H1 (cell line): ENCODE measurements around the gene CXXC5. TPM values are rescaled to one million over a fixed set of nuclear protein-coding genes. Genes with fewer than 3 reads are reported as not detected.

Source experiments
- polyA plus RNA-seq, 7 experiments: library from polyadenylated mRNA; depleted of rRNA in 3 of 7; stranded (reverse) in 5 of 7; unstranded in 2 of 7; fragments of >200 nt in 5 of 7; fragments of 200-250 nt in 2 of 7; gene quantifications; 1 replicate in 5 of 7; 2 replicates in 1 of 7; 4 replicates in 1 of 7; pipeline versions ENCODE4 v1.2.1 to v1.2.3, GENCODE V29; 2011 to 2013; ENCODE audit warnings: missing spikeins in 2 of 7, mixed read lengths in 2 of 7
- small RNA-seq: library from polyadenylated mRNA; stranded (forward); fragments of <200 nt; extraction: miRNeasy Mini kit (QIAGEN cat#:217004); gene quantifications from one replicate; pipeline ENCODE3, GENCODE V24; 2013; ENCODE audit not compliant: insufficient read depth
- total RNA-seq: library from RNA; stranded (reverse); fragmentation: NEBNext Ultra II Directional; extraction: Animal tissue kit (Norgen Biotek cat#: 25700); gene quantifications from 2 replicates; pipeline ENCODE4 v1.2.1, GENCODE V29; 2021

Gene CXXC5
- total and polyA plus RNA-seq, 2 of the 8 experiments (the other 6 are each of a cell fraction or from before 2014, with no cell fraction given): 61.4 to 74.0 TPM

Small RNAs within 50 kb of the gene (small RNA-seq; reads per million reads assigned to genes)
- not detected for gene RNU6-236P

Other genes starting within 250 kb of the CXXC5 start
- 9.4 and 11.6 TPM in 2 replicates for gene SPATA24, start 244.3 kb upstream of the CXXC5 start, total RNA-seq
- 4.4 and 5.8 TPM in 2 replicates for gene SPATA24, start 244.3 kb upstream of the CXXC5 start, polyA plus RNA-seq (2011; rRNA removed)
- gene DNAJC18, start 208.8 kb upstream of the CXXC5 start, total RNA-seq: 22.0 and 29.2 TPM in 2 replicates
- gene DNAJC18, start 208.8 kb upstream of the CXXC5 start, polyA plus RNA-seq (2011; rRNA removed): 3.8 and 7.8 TPM in 2 replicates
- gene ECSCR, start 185.6 kb upstream of the CXXC5 start, total RNA-seq: 2.7 and 3.3 TPM in 2 replicates
- gene ECSCR, start 185.6 kb upstream of the CXXC5 start, polyA plus RNA-seq (2011; rRNA removed): 4.9 and 7.2 TPM in 2 replicates
- not detected in 2 replicates for gene SMIM33, start 177.3 kb upstream of the CXXC5 start, total RNA-seq
- gene SMIM33, start 177.3 kb upstream of the CXXC5 start, polyA plus RNA-seq (2011; rRNA removed): not detected in 2 replicates
- 0.26 and 0.42 TPM in 2 replicates for gene STING1, start 165.6 kb upstream of the CXXC5 start, total RNA-seq
- 0.47 and 1.2 TPM in 2 replicates for gene STING1, start 165.6 kb upstream of the CXXC5 start, polyA plus RNA-seq (2011; rRNA removed)
- 194 and 203 TPM in 2 replicates for gene UBE2D2, start 87.0 kb upstream of the CXXC5 start, total RNA-seq
- gene UBE2D2, start 87.0 kb upstream of the CXXC5 start, polyA plus RNA-seq (2011; rRNA removed): 57.8 and 66.9 TPM in 2 replicates
- 0.06 and 0.13 TPM in 2 replicates for gene PSD2, start 147.5 kb downstream of the CXXC5 start, total RNA-seq
- gene PSD2, start 147.5 kb downstream of the CXXC5 start, polyA plus RNA-seq (2011; rRNA removed): 0.14 and 0.25 TPM in 2 replicates